ENCODE results near the gene MCF2L.
"Not testable (repeated sequence)": the region's sequence is repeated elsewhere in the genome, so short reads cannot be mapped to it uniquely, and the experiment has no call there.

The MCF2L gene

GRCh38 chr13:113057084-113057483 lies 88.1 kb downstream of the MCF2L start:
- DNase-seq = no peak

GRCh38 chr13:113057559-113057958 lies 88.5 kb downstream of the MCF2L start:
- not testable (repeated sequence) for DNase-seq

- no peak for DNase-seq
These were observed 89.3 kb downstream of the MCF2L start for GRCh38 chr13:113058129-113058987.

- DNase-seq = no peak
These were observed 90.2 kb downstream of the MCF2L start for GRCh38 chr13:113058988-113059850.

- DNase-seq = no peak
These were observed 90.9 kb downstream of the MCF2L start for GRCh38 chr13:113059891-113060290.

- DNase-seq = no peak
These were observed 91.7 kb downstream of the MCF2L start for GRCh38 chr13:113060557-113061270.

GRCh38 chr13:113061271-113061625 lies 92.2 kb downstream of the MCF2L start:
- no peak for DNase-seq

- no peak for DNase-seq
These were observed 92.9 kb downstream of the MCF2L start for GRCh38 chr13:113061796-113062425.

- DNase-seq = no peak
These were observed 93.7 kb downstream of the MCF2L start for GRCh38 chr13:113062691-113063090.

GRCh38 chr13:113063091-113063491 lies 94.1 kb downstream of the MCF2L start:
- no peak for DNase-seq

- DNase-seq = no peak
These were observed 95.1 kb downstream of the MCF2L start for GRCh38 chr13:113064000-113064533.

- DNase-seq = no peak
These were observed 95.8 kb downstream of the MCF2L start for GRCh38 chr13:113064534-113065405.

- no peak for DNase-seq
These were observed 96.6 kb downstream of the MCF2L start for GRCh38 chr13:113065406-113066141.

GRCh38 chr13:113066142-113066455 lies 97.1 kb downstream of the MCF2L start:
- no peak for DNase-seq

GRCh38 chr13:113066746-113067145 lies 97.7 kb downstream of the MCF2L start:
- DNase-seq = no peak

- no peak for DNase-seq
These were observed 101.1 kb downstream of the MCF2L start for GRCh38 chr13:113069861-113070805.

- DNase-seq = no peak
These were observed 101.8 kb downstream of the MCF2L start for GRCh38 chr13:113070855-113071254.

GRCh38 chr13:113072376-113072775 lies 103.4 kb downstream of the MCF2L start:
- no peak for DNase-seq

GRCh38 chr13:113073942-113074341 lies 104.9 kb downstream of the MCF2L start:
- no peak for DNase-seq

GRCh38 chr13:113074401-113074800 lies 105.4 kb downstream of the MCF2L start:
- DNase-seq = no peak
